ENCODE results near the gene MMP17. TPM values are rescaled to one million over a fixed set of nuclear protein-coding genes. Genes with fewer than 3 reads are reported as not detected.

Gene MMP17
- total RNA-seq, 1 experiment from 2014 or later: not detected

GRCh38 chr12:131847456-131847855 is 19.3 kb downstream of the MMP17 start:
- no peak for DNase-seq (ENCODE audit: low spot score)

GRCh38 chr12:131848753-131849152 is 20.6 kb downstream of the MMP17 start:
- no peak for DNase-seq (ENCODE audit: low spot score)

- DNase-seq (ENCODE audit: low spot score): no peak
Measured at GRCh38 chr12:131849700-131850553, 21.7 kb downstream of the MMP17 start.

- no peak for DNase-seq (ENCODE audit: low spot score)
Measured at GRCh38 chr12:131850856-131851559, 22.8 kb downstream of the MMP17 start.

GRCh38 chr12:131851741-131852550 is 23.8 kb downstream of the MMP17 start:
- no peak for DNase-seq (ENCODE audit: low spot score)

- no peak for DNase-seq (ENCODE audit: low spot score)
Measured at GRCh38 chr12:131852551-131853299, 24.5 kb downstream of the MMP17 start.

- DNase-seq (ENCODE audit: low spot score): no peak
Measured at GRCh38 chr12:131853832-131854797, 25.9 kb downstream of the MMP17 start.

GRCh38 chr12:131854861-131855476 is 26.8 kb downstream of the MMP17 start:
- DNase-seq (ENCODE audit: low spot score): no peak

- no peak for DNase-seq (ENCODE audit: low spot score)
Measured at GRCh38 chr12:131855521-131856142, 27.4 kb downstream of the MMP17 start.

- no peak for DNase-seq (ENCODE audit: low spot score)
Measured at GRCh38 chr12:131856366-131857097, 28.3 kb downstream of the MMP17 start.

GRCh38 chr12:131857908-131858850 is 30.0 kb downstream of the MMP17 start:
- no peak for DNase-seq (ENCODE audit: low spot score)

GRCh38 chr12:131860472-131861260 is 32.5 kb downstream of the MMP17 start:
- DNase-seq (ENCODE audit: low spot score): peak; percentile 76

GRCh38 chr12:131861261-131862083 is 33.3 kb downstream of the MMP17 start:
- no peak for DNase-seq (ENCODE audit: low spot score)

- no peak for DNase-seq (ENCODE audit: low spot score)
Measured at GRCh38 chr12:131862084-131862441, 33.9 kb downstream of the MMP17 start.

GRCh38 chr12:131862600-131862993 is 34.4 kb downstream of the MMP17 start:
- no peak for DNase-seq (ENCODE audit: low spot score)

All from HT-29 (cell line).